Measurements from ENCODE around the gene MRPL28. TPM values are rescaled to one million over a fixed set of nuclear protein-coding genes. Genes with fewer than 3 reads are reported as not detected.
A peak's percentile ranks its signal among the peaks of the same experiment; 100 is the strongest.

MRPL28 gene
- total RNA-seq, 4 donors from 2014 or later, result 39.9 to 106 (median 80.7) TPM

GRCh38 chr16:370979-371514 lies 709 bp upstream of the MRPL28 start:
- intact Hi-C loops (cut with DNase I), result no loop called here
- TF ChIP-seq POLR2A (IDR thresholded peaks at IDR 0.05), result no peak
- no peaks in the 10 kb centered on the region for H3K9me3 ChIP-seq
- WGBS, 2 donors, result 43 to 59% methylated on average over 4 to 9 of the region's 10 CpGs
- H3K36me3 ChIP-seq, result peaks cover 30 to 44% of the 10 kb centered on the region in 2 donors
- no peak overlapping the region for H3K4me3 ChIP-seq (replicated peaks in 1 of 3)
- H3K27me3 ChIP-seq, result no peaks in the 10 kb centered on the region
- H3K27ac ChIP-seq, result peak overlapping the region in 1 of 3 donors; percentile 51
- H3K4me1 ChIP-seq, result peaks cover 6 to 17% of the 10 kb centered on the region in 2 donors
- peak in 1 of 2 donors; percentile 24 for DNase-seq

GRCh38 chr16:369866-370436 lies 387 bp downstream of the MRPL28 start:
- H3K9me3 ChIP-seq, result no peaks in the 10 kb centered on the region
- peak overlapping the region in 1 of 3 donors; percentile 43 for H3K4me3 ChIP-seq (replicated peaks in 1 of 3)
- H3K27me3 ChIP-seq, result no peaks in the 10 kb centered on the region
- no peak overlapping the region for H3K27ac ChIP-seq
- WGBS, 2 donors, result 13 to 47% methylated on average over 10 to 15 of the region's 44 CpGs
- no peak for DNase-seq
- H3K36me3 ChIP-seq, result peaks cover 28 to 38% of the 10 kb centered on the region in 2 donors
- no peak for TF ChIP-seq POLR2A (IDR thresholded peaks at IDR 0.05)
- no peak for TF ChIP-seq CTCF (IDR thresholded peaks at IDR 0.05)
- intact Hi-C loops (cut with DNase I), result no loop called here
- H3K4me1 ChIP-seq, result peaks cover 6 to 17% of the 10 kb centered on the region in 2 donors

- Histone ChIP-seq H3K36me3 (peaks cover 23 to 33% of the 10 kb centered on the region in 2 donors), H3K27me3 (no peaks in the 10 kb centered on the region), H3K9me3 (no peaks in the 10 kb centered on the region), H3K4me3 (replicated peaks in 1 of 3) (peak overlapping the region in 1 of 3 donors; percentile 43), H3K4me1 (peaks cover 6 to 17% of the 10 kb centered on the region in 2 donors), H3K27ac (no peak overlapping the region)
- TF ChIP-seq CTCF (IDR thresholded peaks at IDR 0.05) (no peak), POLR2A (IDR thresholded peaks at IDR 0.05) (no peak)
- no peak for DNase-seq
- 86 to 88% methylated on average over 18 to 20 of the region's 20 CpGs for WGBS, 2 donors
- intact Hi-C loops (cut with DNase I), result no loop called here
These were observed 968 bp downstream of the MRPL28 start for GRCh38 chr16:369275-369865.

- Histone ChIP-seq H3K36me3 (peaks cover 23 to 26% of the 10 kb centered on the region in 2 donors), H3K4me3 (replicated peaks in 1 of 3) (no peak overlapping the region), H3K9me3 (no peaks in the 10 kb centered on the region), H3K27ac (no peak overlapping the region), H3K27me3 (no peaks in the 10 kb centered on the region), H3K4me1 (peaks cover 6 to 17% of the 10 kb centered on the region in 2 donors)
- TF ChIP-seq CTCF (IDR thresholded peaks at IDR 0.05) (no peak), POLR2A (IDR thresholded peaks at IDR 0.05) (no peak)
- intact Hi-C loops (cut with DNase I), result no loop called here
- 91 to 94% methylated on average over 15 to 21 of the region's 29 CpGs for WGBS, 2 donors
- DNase-seq, result no peak
These were observed 1.8 kb downstream of the MRPL28 start for GRCh38 chr16:368388-369158.

- Histone ChIP-seq H3K4me1 (peaks cover 6 to 17% of the 10 kb centered on the region in 2 donors), H3K4me3 (replicated peaks in 1 of 3) (no peak overlapping the region), H3K27me3 (no peaks in the 10 kb centered on the region), H3K9me3 (no peaks in the 10 kb centered on the region), H3K36me3 (peaks cover 23 to 26% of the 10 kb centered on the region in 2 donors), H3K27ac (no peak overlapping the region)
- DNase-seq, result no peak
- TF ChIP-seq CTCF (IDR thresholded peaks at IDR 0.05), result no peak
- no peak for TF ChIP-seq POLR2A (IDR thresholded peaks at IDR 0.05)
- intact Hi-C loops (cut with DNase I), result no loop called here
- 92 to 97% methylated on average over 6 to 15 of the region's 18 CpGs for WGBS, 2 donors
These were observed 2.9 kb downstream of the MRPL28 start for GRCh38 chr16:367333-367903.
